Right atrium auricular region (tissue), 2 donors: ENCODE measurements around the gene SYT2. TPM values are rescaled to one million over a fixed set of nuclear protein-coding genes. Genes with fewer than 3 reads are reported as not detected.

Experiments
- DNase-seq: peaks from one replicate; pipeline ENCODE4 v3.0.0-alpha.2; 2019; ENCODE audit warnings: low spot score
- H3K27ac ChIP-seq, 2 donors: fragments of 200-600 bp; sonication (generic); 1 replicate in 1 of 2; 2 replicates in 1 of 2; pipeline ENCODE4 v1.5.1; 2016 to 2019
- H3K27me3 ChIP-seq, 2 donors: fragments of 200-600 bp; sonication (generic); one replicate each; pipeline versions ENCODE4 v1.5.1 to v1.6.0; 2017 to 2019
- H3K36me3 ChIP-seq: fragments of 200-600 bp; sonication (generic); one replicate; pipeline ENCODE4 v1.5.1; 2016
- H3K4me1 ChIP-seq, 2 donors: fragments of 200-600 bp; sonication (generic); one replicate each; pipeline versions ENCODE4 v1.5.1 to v1.6.0; 2017 to 2019
- H3K4me3 ChIP-seq, 2 donors: fragments of 200-600 bp; sonication (generic); 1 replicate in 1 of 2; 2 replicates in 1 of 2; pipeline ENCODE4 v1.5.1; 2017 to 2019; ENCODE audit warnings: mild to moderate bottlenecking in 1 of 2, moderate library complexity in 1 of 2
- H3K9me3 ChIP-seq, 2 donors: fragments of 200-600 bp; sonication (generic); one replicate each; pipeline ENCODE4 v1.5.1; 2019
- total RNA-seq, 2 donors: library from RNA; depleted of rRNA; stranded (reverse); fragments of >200 nt; gene quantifications; one replicate each; pipeline ENCODE4 v1.1.0, GENCODE V29; 2016
- TF ChIP-seq, protein P1 (sequence below), 2 donors: fragments of 200-600 bp; sonication (generic); IDR thresholded peaks; one replicate each; pipeline ENCODE4 v1.5.1; 2019; ENCODE audit warnings: antibody characterized with exemption in 2 of 2

The SYT2 gene
- total RNA-seq, 2 donors from 2014 or later, result not detected

DNA sequence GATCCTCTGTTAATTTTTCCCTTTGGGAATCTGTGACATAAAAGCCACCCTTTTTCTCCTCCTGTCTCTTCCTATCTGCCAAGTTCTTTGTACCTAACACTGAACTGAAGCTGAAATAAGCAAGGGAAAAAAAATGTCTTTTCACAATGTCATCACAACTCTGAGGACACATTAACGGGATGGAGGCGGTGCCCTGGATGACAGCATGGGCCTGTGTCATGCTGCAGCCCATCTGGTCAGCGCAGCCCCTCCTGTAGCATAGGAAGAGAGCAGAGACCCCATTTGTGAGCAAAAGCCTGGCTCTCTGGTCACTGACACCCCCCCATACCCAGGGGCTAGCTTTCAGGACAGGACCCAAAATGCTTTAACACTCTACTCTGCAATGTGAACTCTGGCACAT lies 22.5 kb downstream of the SYT2 start:
- H3K36me3 ChIP-seq, result no peaks in the 10 kb centered on the region
- H3K27me3 ChIP-seq, result no peaks in the 10 kb centered on the region
- no peaks in the 10 kb centered on the region for H3K4me1 ChIP-seq
- no peak overlapping the region for H3K27ac ChIP-seq
- no peak overlapping the region for H3K4me3 ChIP-seq
- TF ChIP-seq, protein P1, sequence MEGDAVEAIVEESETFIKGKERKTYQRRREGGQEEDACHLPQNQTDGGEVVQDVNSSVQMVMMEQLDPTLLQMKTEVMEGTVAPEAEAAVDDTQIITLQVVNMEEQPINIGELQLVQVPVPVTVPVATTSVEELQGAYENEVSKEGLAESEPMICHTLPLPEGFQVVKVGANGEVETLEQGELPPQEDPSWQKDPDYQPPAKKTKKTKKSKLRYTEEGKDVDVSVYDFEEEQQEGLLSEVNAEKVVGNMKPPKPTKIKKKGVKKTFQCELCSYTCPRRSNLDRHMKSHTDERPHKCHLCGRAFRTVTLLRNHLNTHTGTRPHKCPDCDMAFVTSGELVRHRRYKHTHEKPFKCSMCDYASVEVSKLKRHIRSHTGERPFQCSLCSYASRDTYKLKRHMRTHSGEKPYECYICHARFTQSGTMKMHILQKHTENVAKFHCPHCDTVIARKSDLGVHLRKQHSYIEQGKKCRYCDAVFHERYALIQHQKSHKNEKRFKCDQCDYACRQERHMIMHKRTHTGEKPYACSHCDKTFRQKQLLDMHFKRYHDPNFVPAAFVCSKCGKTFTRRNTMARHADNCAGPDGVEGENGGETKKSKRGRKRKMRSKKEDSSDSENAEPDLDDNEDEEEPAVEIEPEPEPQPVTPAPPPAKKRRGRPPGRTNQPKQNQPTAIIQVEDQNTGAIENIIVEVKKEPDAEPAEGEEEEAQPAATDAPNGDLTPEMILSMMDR (IDR thresholded peaks at IDR 0.05), result no peak
- no peak for DNase-seq
- H3K9me3 ChIP-seq, result no peaks in the 10 kb centered on the region

DNA sequence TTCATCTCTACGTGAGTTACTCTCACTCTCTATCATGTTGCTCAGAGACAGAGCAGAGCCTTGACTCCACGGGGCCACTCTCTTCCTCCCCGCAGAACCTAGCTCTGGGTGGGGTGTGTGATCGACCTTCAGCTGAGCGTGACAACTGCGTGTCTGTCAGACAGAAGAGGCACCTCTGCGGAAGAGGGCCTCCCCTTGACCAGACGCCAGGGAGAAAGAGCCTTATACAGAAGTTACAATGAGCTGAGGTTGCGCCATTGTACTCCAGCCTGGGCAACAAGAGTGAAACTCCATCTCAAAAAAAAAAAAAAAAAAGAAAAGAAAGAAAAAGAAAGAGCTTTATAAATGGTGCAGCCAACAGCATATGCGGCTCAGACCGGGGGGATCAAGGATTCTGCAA lies 22.9 kb downstream of the SYT2 start:
- no peak overlapping the region for H3K27ac ChIP-seq
- no peak overlapping the region for H3K4me3 ChIP-seq
- no peaks in the 10 kb centered on the region for H3K27me3 ChIP-seq
- TF ChIP-seq, protein P1 (IDR thresholded peaks at IDR 0.05), result no peak
- no peaks in the 10 kb centered on the region for H3K36me3 ChIP-seq
- no peak for DNase-seq
- no peaks in the 10 kb centered on the region for H3K4me1 ChIP-seq
- H3K9me3 ChIP-seq, result no peaks in the 10 kb centered on the region

DNA sequence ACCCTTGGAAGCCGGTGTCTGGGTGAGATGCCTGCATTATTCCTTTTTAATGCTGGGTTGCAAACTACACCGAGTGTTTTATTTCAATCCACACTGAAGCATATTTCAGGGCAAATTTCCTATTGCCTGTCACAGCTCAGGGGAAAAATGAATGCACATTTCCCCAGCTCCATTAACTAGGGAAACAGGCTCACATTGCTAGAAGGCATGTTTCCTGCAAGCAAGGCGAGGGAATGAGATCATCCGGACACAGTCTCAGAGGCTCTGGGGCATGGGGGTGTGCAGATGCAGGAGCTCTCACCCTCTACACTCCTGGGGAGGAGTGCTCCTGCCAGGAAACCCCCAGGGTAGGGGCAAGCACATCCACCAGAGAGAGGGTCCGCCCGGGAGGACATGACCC lies 24.6 kb downstream of the SYT2 start:
- no peak overlapping the region for H3K27ac ChIP-seq
- no peaks in the 10 kb centered on the region for H3K27me3 ChIP-seq
- no peaks in the 10 kb centered on the region for H3K4me1 ChIP-seq
- no peak for DNase-seq
- no peaks in the 10 kb centered on the region for H3K36me3 ChIP-seq
- TF ChIP-seq, protein P1 (IDR thresholded peaks at IDR 0.05), result no peak
- H3K4me3 ChIP-seq, result no peak overlapping the region
- no peaks in the 10 kb centered on the region for H3K9me3 ChIP-seq

DNA sequence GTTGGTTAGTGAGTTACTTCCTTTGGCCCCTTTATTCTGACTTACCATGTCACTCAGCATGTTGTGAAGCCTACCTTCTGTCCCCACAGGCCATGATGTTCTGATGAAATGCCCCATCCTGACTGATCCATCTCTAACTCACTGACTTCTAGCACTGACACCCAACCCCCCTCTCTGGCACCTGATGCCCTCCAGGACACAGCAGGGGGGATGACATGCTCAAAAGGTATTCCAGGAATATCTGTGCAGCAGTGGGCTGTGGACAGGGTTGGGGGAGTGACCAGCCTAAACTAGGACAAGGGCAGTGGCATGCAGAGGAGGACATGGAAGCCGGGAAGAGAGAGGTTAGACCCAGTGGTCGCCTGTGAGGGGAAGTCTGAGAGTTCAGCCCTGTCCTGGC lies 25.5 kb downstream of the SYT2 start:
- TF ChIP-seq, protein P1 (IDR thresholded peaks at IDR 0.05), result no peak
- H3K27me3 ChIP-seq, result no peaks in the 10 kb centered on the region
- DNase-seq, result no peak

DNA sequence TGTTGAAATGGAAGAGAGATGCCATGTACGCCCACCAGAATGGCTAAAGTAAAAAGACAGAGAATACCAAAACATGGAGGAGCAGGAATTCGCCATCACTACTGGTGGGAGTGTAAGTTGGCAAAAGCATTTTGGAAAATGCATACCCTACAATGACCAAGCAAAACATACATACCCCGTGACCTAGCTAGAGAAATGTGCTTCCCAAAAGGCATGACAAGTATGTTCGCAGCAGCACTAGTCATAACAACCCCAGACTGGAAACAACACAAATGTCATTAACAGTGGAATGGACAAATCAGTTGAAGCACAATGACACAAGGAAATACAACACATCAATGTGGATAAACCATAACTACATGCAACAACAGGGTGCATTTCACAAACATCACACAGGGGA lies 27.2 kb downstream of the SYT2 start:
- DNase-seq, result no peak
- Histone ChIP-seq H3K4me3 (no peak overlapping the region), H3K27ac (no peak overlapping the region), H3K27me3 (no peaks in the 10 kb centered on the region), H3K9me3 (no peaks in the 10 kb centered on the region), H3K4me1 (no peaks in the 10 kb centered on the region), H3K36me3 (no peaks in the 10 kb centered on the region)
- TF ChIP-seq, protein P1 (IDR thresholded peaks at IDR 0.05), result no peak

More for the DNA sequence above, 25.5 kb downstream of the SYT2 start:
- Histone ChIP-seq H3K27ac (no peak overlapping the region), H3K36me3 (no peaks in the 10 kb centered on the region), H3K4me3 (no peak overlapping the region), H3K4me1 (no peaks in the 10 kb centered on the region), H3K9me3 (no peaks in the 10 kb centered on the region)

DNA sequence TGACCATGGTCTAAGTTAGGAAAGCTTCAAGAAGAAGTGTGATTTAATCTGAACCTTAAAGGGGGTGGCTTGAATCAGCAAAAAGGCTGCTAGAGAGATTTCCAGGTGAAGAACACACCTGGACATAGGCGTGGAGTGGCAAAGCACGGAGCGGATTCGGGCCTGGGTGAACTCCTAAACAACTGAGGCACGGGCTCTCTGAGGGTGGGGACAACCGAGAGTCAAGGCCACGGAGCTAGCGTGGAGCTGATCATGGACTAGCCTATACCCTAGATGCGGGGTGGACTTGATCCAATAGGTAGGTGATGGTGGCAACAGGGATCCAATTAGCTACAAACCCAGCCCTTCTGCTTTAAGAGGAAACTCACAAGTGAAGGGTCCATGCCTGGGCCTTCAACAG lies 27.8 kb downstream of the SYT2 start:
- H3K4me3 ChIP-seq, result no peak overlapping the region
- no peaks in the 10 kb centered on the region for H3K36me3 ChIP-seq
- TF ChIP-seq, protein P1 (IDR thresholded peaks at IDR 0.05), result no peak
- H3K4me1 ChIP-seq, result no peaks in the 10 kb centered on the region
- DNase-seq, result no peak
- H3K27ac ChIP-seq, result no peak overlapping the region
- H3K27me3 ChIP-seq, result no peaks in the 10 kb centered on the region
- peaks cover 0 to 2% of the 10 kb centered on the region in 2 donors for H3K9me3 ChIP-seq
